ENCODE results near the gene MSX2.
A peak's percentile ranks its signal among the peaks of the same experiment; 100 is the strongest.

MSX2 gene

DNA sequence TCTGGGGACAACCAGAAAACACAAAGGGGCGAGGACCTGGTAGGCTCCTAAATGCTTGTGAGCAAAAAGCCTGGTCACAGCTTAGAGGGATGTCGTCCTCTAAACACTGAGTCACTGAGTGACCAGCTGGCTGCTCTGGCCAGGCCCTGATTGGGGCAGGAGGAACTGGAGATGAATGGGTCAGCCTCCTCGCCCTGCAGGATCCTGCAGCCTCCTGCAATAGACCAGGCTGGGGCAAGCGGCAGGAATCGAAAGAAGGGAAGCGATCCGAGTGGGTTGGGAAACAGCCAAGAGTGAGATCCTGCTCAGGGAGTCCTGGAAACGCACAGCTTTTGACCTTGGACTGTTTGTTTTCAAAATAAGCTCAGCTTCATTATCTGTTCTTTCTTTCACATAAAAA, 34.1 kb upstream of the MSX2 start:
- TF ChIP-seq, protein P1, sequence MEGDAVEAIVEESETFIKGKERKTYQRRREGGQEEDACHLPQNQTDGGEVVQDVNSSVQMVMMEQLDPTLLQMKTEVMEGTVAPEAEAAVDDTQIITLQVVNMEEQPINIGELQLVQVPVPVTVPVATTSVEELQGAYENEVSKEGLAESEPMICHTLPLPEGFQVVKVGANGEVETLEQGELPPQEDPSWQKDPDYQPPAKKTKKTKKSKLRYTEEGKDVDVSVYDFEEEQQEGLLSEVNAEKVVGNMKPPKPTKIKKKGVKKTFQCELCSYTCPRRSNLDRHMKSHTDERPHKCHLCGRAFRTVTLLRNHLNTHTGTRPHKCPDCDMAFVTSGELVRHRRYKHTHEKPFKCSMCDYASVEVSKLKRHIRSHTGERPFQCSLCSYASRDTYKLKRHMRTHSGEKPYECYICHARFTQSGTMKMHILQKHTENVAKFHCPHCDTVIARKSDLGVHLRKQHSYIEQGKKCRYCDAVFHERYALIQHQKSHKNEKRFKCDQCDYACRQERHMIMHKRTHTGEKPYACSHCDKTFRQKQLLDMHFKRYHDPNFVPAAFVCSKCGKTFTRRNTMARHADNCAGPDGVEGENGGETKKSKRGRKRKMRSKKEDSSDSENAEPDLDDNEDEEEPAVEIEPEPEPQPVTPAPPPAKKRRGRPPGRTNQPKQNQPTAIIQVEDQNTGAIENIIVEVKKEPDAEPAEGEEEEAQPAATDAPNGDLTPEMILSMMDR (conservative IDR thresholded peaks at IDR 0.05), result no peak
- H3K27ac ChIP-seq, result no peak overlapping the region

DNA sequence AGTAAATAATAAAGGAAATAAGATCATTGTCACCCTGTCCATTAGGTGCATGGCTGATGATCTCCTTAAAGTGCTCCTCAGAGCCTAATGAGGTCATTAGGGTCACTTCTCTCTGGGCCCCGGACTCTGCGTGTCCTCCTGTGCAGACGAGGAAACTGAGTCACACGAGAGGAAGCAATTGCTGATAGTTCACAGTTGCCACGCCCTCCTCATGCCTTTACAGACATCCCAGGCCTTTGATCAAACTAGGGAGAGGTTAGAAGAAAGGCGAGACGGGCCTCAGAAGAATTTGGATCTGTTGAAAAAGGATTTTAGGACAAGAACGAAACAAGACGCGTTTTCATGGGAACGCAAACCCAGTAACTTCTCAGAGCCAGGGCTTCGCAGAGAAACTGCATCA, 32.0 kb upstream of the MSX2 start:
- TF ChIP-seq, protein P1 (conservative IDR thresholded peaks at IDR 0.05), result no peak
- peak overlapping the region; percentile 4; the same call in 1 of the 2 replicates for H3K27ac ChIP-seq

DNA sequence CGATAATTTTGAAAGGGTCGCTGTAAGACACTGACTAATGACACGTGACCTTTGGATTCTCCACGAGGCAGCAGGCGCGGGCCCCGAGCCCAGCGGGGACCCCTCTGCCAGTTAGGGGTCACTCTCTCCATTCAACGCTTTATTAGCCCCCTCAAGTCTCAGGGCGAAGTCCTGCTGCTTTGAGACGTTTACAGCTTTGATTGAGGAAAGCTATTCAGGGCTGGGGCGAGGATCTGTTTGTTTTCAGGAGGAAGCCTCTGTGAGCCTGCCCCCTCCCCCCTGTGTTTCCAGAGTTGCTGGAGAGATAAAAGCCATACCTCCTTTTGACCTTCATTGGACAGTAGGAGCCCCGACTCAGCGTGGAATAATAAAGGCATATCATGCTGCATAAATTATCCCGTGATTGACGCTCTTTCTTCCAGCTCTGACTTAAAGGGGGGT, 31.4 kb upstream of the MSX2 start:
- peak overlapping the region; percentile 4; the same call in 1 of the 2 replicates for H3K27ac ChIP-seq
- TF ChIP-seq, protein P1 (conservative IDR thresholded peaks at IDR 0.05), result no peak

DNA sequence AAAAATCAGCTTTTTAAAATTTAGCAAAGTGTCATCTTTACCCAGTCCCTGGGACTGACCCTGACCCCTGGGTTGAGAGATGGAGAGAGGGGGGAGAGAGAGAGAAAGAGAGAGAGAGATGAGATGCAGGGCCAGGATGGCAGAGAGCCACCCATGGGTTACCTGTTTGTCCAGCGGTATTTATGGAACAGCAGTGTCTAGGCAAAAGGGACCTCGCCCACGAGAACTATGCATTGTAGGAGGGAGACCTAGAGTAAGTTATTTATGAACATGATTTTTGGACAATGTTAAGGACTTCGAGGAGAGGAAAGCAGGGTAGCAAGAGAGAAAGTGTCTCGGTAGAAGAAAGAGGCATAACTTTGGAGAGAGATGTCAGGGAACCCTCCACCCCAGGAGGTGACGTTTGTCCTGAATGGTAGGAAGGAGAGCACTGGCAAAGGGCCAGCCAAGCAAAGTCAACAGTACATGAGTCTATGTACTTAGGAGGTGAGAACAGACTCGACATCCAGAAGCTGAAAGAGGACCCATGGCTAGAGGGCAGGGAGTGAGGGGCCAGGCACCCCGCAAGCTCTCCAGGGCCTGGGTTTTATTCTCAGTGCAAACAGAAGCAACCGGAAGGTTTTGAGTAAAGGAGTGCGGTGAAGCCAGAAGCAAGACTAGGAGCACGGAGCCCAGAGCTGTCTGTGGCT, 30.5 kb upstream of the MSX2 start:
- peak overlapping the region; percentile 4; the same call in 1 of the 2 replicates for H3K27ac ChIP-seq
- TF ChIP-seq, protein P1 (conservative IDR thresholded peaks at IDR 0.05), result no peak

DNA sequence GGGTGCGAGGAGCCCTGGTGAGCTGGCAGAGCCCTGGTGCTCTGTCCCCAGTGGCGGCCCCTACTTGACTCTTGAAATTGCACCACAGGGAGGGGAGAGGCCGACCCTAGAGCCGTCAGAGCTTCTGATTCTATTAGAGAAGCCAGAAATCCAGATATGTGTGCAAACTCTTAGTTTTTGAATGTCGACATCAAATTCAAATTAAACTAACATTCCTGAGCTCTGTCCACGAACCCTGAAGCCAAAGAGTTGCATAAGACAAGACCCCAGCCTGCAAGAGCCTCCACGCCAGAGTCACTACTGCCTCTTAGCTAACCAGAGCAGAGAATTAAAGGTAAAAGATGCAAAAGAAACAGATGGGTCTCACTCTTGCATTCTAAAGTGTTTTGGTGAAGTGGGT, 29.8 kb upstream of the MSX2 start:
- H3K27ac ChIP-seq, result no peak overlapping the region; the same call in 1 of the 2 replicates
- TF ChIP-seq, protein P1 (conservative IDR thresholded peaks at IDR 0.05), result no peak

DNA sequence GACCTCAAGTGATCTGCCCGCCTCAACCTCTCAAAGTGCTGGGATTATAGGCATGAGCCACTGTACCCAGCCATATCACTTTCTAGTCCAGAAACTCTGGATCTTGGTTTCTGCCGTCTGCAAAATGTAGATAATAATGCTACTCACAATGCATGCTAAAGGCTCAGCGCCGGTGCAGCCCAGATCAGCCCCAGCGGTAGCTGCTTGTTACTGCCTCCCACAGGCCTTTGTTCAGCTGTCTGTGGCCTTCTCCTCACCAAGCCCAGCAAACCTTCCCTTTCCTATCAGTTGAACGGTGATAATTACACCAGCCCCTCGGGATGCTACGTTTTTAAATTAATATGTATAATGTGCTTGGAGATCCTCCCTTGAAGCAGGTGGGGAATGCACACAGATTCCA, 26.2 kb upstream of the MSX2 start:
- TF ChIP-seq, protein P1 (conservative IDR thresholded peaks at IDR 0.05), result no peak
- no peak overlapping the region for H3K27ac ChIP-seq

DNA sequence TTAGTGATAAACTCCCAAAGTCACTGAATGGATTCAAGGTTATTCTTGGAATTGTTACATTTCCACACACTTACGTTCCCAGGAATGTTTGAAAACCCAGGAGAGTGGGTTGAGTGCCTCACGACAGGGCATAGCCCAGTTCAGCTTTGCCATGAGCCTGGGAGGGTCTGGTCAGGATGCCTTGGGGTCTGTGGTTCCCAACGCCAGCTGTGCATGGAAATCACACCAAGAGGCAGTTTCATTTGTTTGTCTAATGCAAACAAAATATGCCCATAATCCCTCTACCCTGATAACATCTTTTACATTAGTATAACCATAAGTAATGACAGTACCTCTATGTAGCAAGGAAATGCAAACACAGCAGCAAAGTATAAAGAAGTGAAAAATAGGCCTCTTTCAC, 25.3 kb upstream of the MSX2 start:
- H3K27ac ChIP-seq, result peak overlapping the region; percentile 20; the same call in 1 of the 2 replicates
- TF ChIP-seq, protein P1 (conservative IDR thresholded peaks at IDR 0.05), result no peak
